Astrocyte (in vitro differentiated cells and primary cell): ENCODE data around the gene FAM53A.

Experiments
- CTCF ChIP-seq: IDR thresholded peaks from 2 replicates; pipeline ENCODE4 v1.5.1; 2011; ENCODE audit warnings: low read depth, mild to moderate bottlenecking, inconsistent platforms, low read length, moderate library complexity; ENCODE audit not compliant: insufficient read depth
- EZH2 ChIP-seq: IDR thresholded peaks from 2 replicates; pipeline ENCODE4 v1.6.1; 2012; ENCODE audit warnings: mild to moderate bottlenecking, low read length, inconsistent platforms; ENCODE audit not compliant: insufficient read depth

- TF ChIP-seq CTCF (no peak), EZH2 (no peak)
Observed at GRCh38 chr4:1608196-1608820, 75.8 kb downstream of the FAM53A start.
